ENCODE results near the gene CNTNAP1. TPM values are rescaled to one million over a fixed set of nuclear protein-coding genes. Genes with fewer than 3 reads are reported as not detected.

Gene CNTNAP1
- total and polyA plus RNA-seq, 10 of the 15 experiments (the other 5 are each of a cell fraction or from before 2014, with no cell fraction given), result 0.95 to 29.9 (median 10.4) TPM

- peak; percentile 79 to 84 (median 80); a peak in 5 of 6 replicates for TF ChIP-seq CTCF (IDR thresholded peaks at IDR 0.05 in 2 of 3, conservative IDR thresholded peaks at IDR 0.05 in 1 of 3; ENCODE audit: control insufficient read depth in 2 of 3, extremely low read depth in 1 of 3, insufficient read depth in 1 of 3, low read depth in 3 of 3, low read length in 3 of 3)
- TF ChIP-seq IKZF1 (conservative IDR thresholded peaks at IDR 0.05), result peak; percentile 89
- peak; percentile 19 for TF ChIP-seq BACH1 (IDR thresholded peaks at IDR 0.05; ENCODE audit: borderline replicate concordance)
- TF ChIP-seq NFIC (IDR thresholded peaks at IDR 0.05; ENCODE audit: low read depth, low read length), result no peak
- 0 out of 2 replicates have a peak, but pooled peaks have one; percentile 52 for TF ChIP-seq SMAD5 (IDR thresholded peaks at IDR 0.05; ENCODE audit: low read depth)
- no peak for TF ChIP-seq PRDM15 (CRISPR knock-in tag; IDR thresholded peaks at IDR 0.05)
- 0 out of 2 replicates have a peak, but pooled peaks have one; percentile 49 for TF ChIP-seq ZNF207 (IDR thresholded peaks at IDR 0.05; ENCODE audit: borderline replicate concordance)
- peak; percentile 54; the same call in 1 of the 2 replicates for TF ChIP-seq RELB (IDR thresholded peaks at IDR 0.05; ENCODE audit: low read depth)
- TF ChIP-seq ZBED1 (IDR thresholded peaks at IDR 0.05; ENCODE audit: borderline replicate concordance), result peak; percentile 41; the same call in 1 of the 2 replicates
- TF ChIP-seq FOXK2 (IDR thresholded peaks at IDR 0.05), result no peak
- no peak for TF ChIP-seq ZBTB4 (CRISPR knock-in tag; IDR thresholded peaks at IDR 0.05)
- no peak for TF ChIP-seq ZBTB11 (CRISPR knock-in tag; IDR thresholded peaks at IDR 0.05)
These were observed 2.6 kb upstream of the CNTNAP1 start (continued) for GRCh38 chr17:42679492-42680330.

All from GM12878 (cell line).